Endothelial cell of umbilical vein (primary cell): ENCODE data around the gene PTPRU. TPM values are rescaled to one million over a fixed set of nuclear protein-coding genes. Genes with fewer than 3 reads are reported as not detected.

Source experiments
- BruUV-seq: library from RNA; stranded (reverse); fragments of 400-500 nt; replicated peaks from 2 replicates; lab custom pipeline; 2021; lab: Mats Ljungman, UMichigan
- CTCF ChIA-PET: fragments of 300-600, 350-600 bp; sonication (Branson Sonifier 250); formaldehyde crosslinking; loops from one replicate; lab custom pipeline; 2021; ENCODE audit warnings: antibody characterized with exemption, inconsistent platforms; lab: Charles Lee
- POLR2A ChIA-PET: fragments of 300-600, 350-600 bp; sonication (Branson Sonifier 250); formaldehyde crosslinking; loops from one replicate; lab custom pipeline; 2021; ENCODE audit warnings: antibody characterized with exemption, inconsistent platforms; lab: Charles Lee
- DNase-seq: peaks from one replicate; pipeline ENCODE4 v3.0.0-alpha.2; 2011; ENCODE audit warnings: low read depth, low spot score
- FAIRE-seq: peaks from 2 replicates; lab custom pipeline; 2011; peaks lifted over from hg19 to GRCh38; lab: Jason Lieb, UNC
- H2AFZ ChIP-seq: 2 replicates; pipeline ENCODE4 v1.6.0; 2012; ENCODE audit warnings: low read depth, low read length, control low read depth, inconsistent platforms
- H3K27ac ChIP-seq: 2 replicates; pipeline ENCODE4 v1.5.1; 2011; ENCODE audit warnings: low read depth, mild to moderate bottlenecking, control low read depth, low read length, moderate library complexity; ENCODE audit not compliant: insufficient read depth
- H3K27me3 ChIP-seq, 2 experiments: 2 replicates each; pipeline versions ENCODE4 v1.6.0 to v1.6.1; 2011; ENCODE audit warnings: low read length in 2 of 2, mixed read lengths in 1 of 2; ENCODE audit not compliant: control insufficient read depth in 2 of 2, insufficient read depth in 2 of 2
- H3K36me3 ChIP-seq, 2 experiments: 2 replicates in 1 of 2; 3 replicates in 1 of 2; pipeline ENCODE4 v1.5.1; 2011; ENCODE audit warnings: low read length in 2 of 2, mild to moderate bottlenecking in 1 of 2, moderate library complexity in 1 of 2; ENCODE audit not compliant: control insufficient read depth in 2 of 2, insufficient read depth in 2 of 2; ENCODE audit errors: extremely low read depth in 1 of 2
- H3K4me1 ChIP-seq: 3 replicates; pipeline ENCODE4 v1.5.1; 2011; ENCODE audit warnings: mild to moderate bottlenecking, low read length; ENCODE audit not compliant: control insufficient read depth, insufficient read depth; ENCODE audit errors: extremely low read depth
- H3K4me2 ChIP-seq: 2 replicates; pipeline ENCODE4 v1.6.1; 2011; ENCODE audit warnings: low read length, control low read depth, mixed read lengths; ENCODE audit not compliant: insufficient read depth
- H3K4me3 ChIP-seq, 3 experiments: fragments of 200-600 bp in 1 of 3; sonication (generic), shearing (Covaris generic) in 1 of 3; replicated peaks in 1 of 3; 2 replicates each; pipeline ENCODE4 v1.5.1; 2011 to 2016; ENCODE audit warnings: control low read depth in 3 of 3, low read length in 3 of 3, mild to moderate bottlenecking in 2 of 3, inconsistent platforms in 1 of 3, low read depth in 1 of 3, moderate library complexity in 1 of 3; ENCODE audit not compliant: insufficient read depth in 1 of 3
- H3K79me2 ChIP-seq: 2 replicates; pipeline ENCODE4 v1.6.0; 2012; ENCODE audit warnings: low read length, inconsistent platforms; ENCODE audit not compliant: control insufficient read depth, insufficient read depth
- H3K9ac ChIP-seq: replicated peaks from 2 replicates; pipeline ENCODE3; 2011; ENCODE audit warnings: low read length, control low read depth; ENCODE audit not compliant: insufficient read depth; ENCODE audit errors: extremely low read depth
- H3K9me1 ChIP-seq: replicated peaks from 3 replicates; pipeline ENCODE4 v1.6.0; 2011; ENCODE audit warnings: mild to moderate bottlenecking, low read length; ENCODE audit not compliant: control insufficient read depth, insufficient read depth; ENCODE audit errors: extremely low read depth
- H3K9me3 ChIP-seq: replicated peaks from 2 replicates; pipeline ENCODE4 v1.5.1; 2012; ENCODE audit warnings: low read length, inconsistent platforms; ENCODE audit not compliant: control insufficient read depth, insufficient read depth
- H4K20me1 ChIP-seq: replicated peaks from 2 replicates; pipeline ENCODE3; 2011; ENCODE audit warnings: mild to moderate bottlenecking, low read length; ENCODE audit not compliant: control insufficient read depth, insufficient read depth; ENCODE audit errors: extremely low read depth
- CTCF ChIP-seq, 2 donors: IDR thresholded peaks; 1 replicate in 1 of 2; 2 replicates in 1 of 2; pipeline ENCODE4 v1.5.1; 2011; ENCODE audit warnings: low read length in 2 of 2, mild to moderate bottlenecking in 2 of 2, moderate library complexity in 2 of 2, control low read depth in 1 of 2, inconsistent platforms in 1 of 2, low read depth in 1 of 2; ENCODE audit not compliant: insufficient read depth in 1 of 2; ENCODE audit errors: extremely low read depth in 1 of 2
- EZH2 ChIP-seq: IDR thresholded peaks from 2 replicates; pipeline ENCODE4 v1.6.1; 2012; ENCODE audit warnings: borderline replicate concordance, low read depth, mild to moderate bottlenecking, moderate library complexity, low read length, inconsistent platforms; ENCODE audit not compliant: severe bottlenecking
- FOS ChIP-seq: IDR thresholded peaks from 2 replicates; pipeline ENCODE4 v1.6.1; 2011; ENCODE audit warnings: mild to moderate bottlenecking, low read length, moderate library complexity, borderline replicate concordance; ENCODE audit not compliant: insufficient read depth
- GATA2 ChIP-seq: IDR thresholded peaks from 2 replicates; pipeline ENCODE4 v1.7.0; 2011; ENCODE audit warnings: low read depth, mild to moderate bottlenecking, moderate library complexity, mixed read lengths, low read length; ENCODE audit not compliant: insufficient read length, insufficient read depth
- JUN ChIP-seq: IDR thresholded peaks from 2 replicates; pipeline ENCODE4 v1.6.1; 2011; ENCODE audit warnings: borderline replicate concordance, low read depth; ENCODE audit not compliant: insufficient read length, insufficient read depth
- MAX ChIP-seq: IDR thresholded peaks from 2 replicates; pipeline ENCODE4 v1.6.1; 2011; ENCODE audit not compliant: insufficient read depth, insufficient read length
- MYC ChIP-seq: IDR thresholded peaks from one replicate; pipeline ENCODE4 v1.6.1; 2011; ENCODE audit warnings: mild to moderate bottlenecking, low read depth, low read length
- POLR2A ChIP-seq: IDR thresholded peaks from 2 replicates; pipeline ENCODE4 v1.6.1; 2012; ENCODE audit warnings: low read depth, mild to moderate bottlenecking, control low read depth, low read length
- POLR2AphosphoS5 ChIP-seq: IDR thresholded peaks from 2 replicates; pipeline ENCODE4 v1.6.1; 2012; ENCODE audit warnings: low read depth, mild to moderate bottlenecking, control low read depth, low read length, moderate library complexity; ENCODE audit not compliant: insufficient read depth
- dilution Hi-C: fragments of 300-500 bp; cut with MboI; formaldehyde crosslinking; loops from one replicate; pipeline ENCODE4 v1.15.0; 2019; ENCODE audit warnings: low sequenced_read_pairs; ENCODE audit not compliant: extremely low pct_ligation_motif_present
- intact Hi-C: fragments of 100-400 bp; cut with micrococcal nuclease; formaldehyde crosslinking; loops from one replicate; pipeline ENCODE4 v1.10.0; 2022
- polyA plus RNA-seq, 4 experiments: library from polyadenylated mRNA; depleted of rRNA in 3 of 4; stranded (reverse) in 3 of 4; unstranded in 1 of 4; fragments of >200 nt; gene quantifications; 2 replicates each; pipeline versions ENCODE4 v1.2.1 to v1.2.3, GENCODE V29; 2011 to 2012; ENCODE audit warnings: missing spikeins in 1 of 4
- total RNA-seq: library from RNA; stranded (reverse); gene quantifications from 2 replicates; pipeline ENCODE4 v1.2.3, GENCODE V29; 2021

The PTPRU gene
- total and polyA plus RNA-seq, 2 donors (not counting 3 experiments of a cell fraction or from before 2014, with no cell fraction given), result 0.58 to 2.6 TPM

GRCh38 chr1:29344336-29344735, 108.0 kb downstream of the PTPRU start:
- Histone ChIP-seq H3K27me3 (peaks cover 0 to 2% of the 10 kb centered on the region in 2 experiments), H4K20me1 (no peaks in the 10 kb centered on the region), H3K9me1 (no peaks in the 10 kb centered on the region), H3K9me3 (no peaks in the 10 kb centered on the region), H3K27ac (no peak overlapping the region), H3K4me3 (no peak overlapping the region), H3K36me3 (no peaks in the 10 kb centered on the region), H2AFZ (no peak overlapping the region), H3K9ac (no peak overlapping the region), H3K4me2 (no peak overlapping the region), H3K79me2 (no peaks in the 10 kb centered on the region), H3K4me1 (no peaks in the 10 kb centered on the region)
- BruUV-seq, result no TSS peak
- TF ChIP-seq POLR2AphosphoS5 (no peak), GATA2 (no peak), JUN (no peak), MAX (no peak), CTCF (IDR thresholded peaks at IDR 0.05; ENCODE audit: extremely low read depth in 1 of 2, insufficient read depth in 1 of 2, low read depth in 1 of 2, low read length in 2 of 2) (no peak), EZH2 (no peak), POLR2A (no peak), MYC (no peak), FOS (no peak)
- intact Hi-C loops (loop anchor here (5.0 kb wide), 1 partner anchor 768 kb away; no protein-coding TSS in a partner anchor), dilution Hi-C loops (no loop called here)
- POLR2A ChIA-PET, result interaction anchor here (0.6 kb wide), 1 partner anchor 111 kb away, joined by 9 read pairs; no protein-coding TSS in a partner anchor
- DNase-seq (no peak), FAIRE-seq (no peak)
- CTCF ChIA-PET, result interaction anchor here (0.9 to 4.0 kb wide), 3 partner anchors 45 to 1036 kb away, joined by 3 to 34 read pairs (median 3); no protein-coding TSS in a partner anchor
